Stimulated activated CD8-positive, alpha-beta memory T cell treated with anti-CD3 and anti-CD28 coated beads, Interleukin-12 subunit alpha, Interleukin-12 subunit beta, amount 100 ng/mL, for 24 hours (primary cell): ENCODE data around the gene RAPH1.
"Not testable (repeated sequence)": the region's sequence is repeated elsewhere in the genome, so short reads cannot be mapped to it uniquely, and the experiment has no call there.

ENCODE experiments used
- DNase-seq: peaks from one replicate; pipeline ENCODE4 v3.0.0-alpha.2; 2020; ENCODE audit errors: extremely low read depth

The RAPH1 gene

DNA sequence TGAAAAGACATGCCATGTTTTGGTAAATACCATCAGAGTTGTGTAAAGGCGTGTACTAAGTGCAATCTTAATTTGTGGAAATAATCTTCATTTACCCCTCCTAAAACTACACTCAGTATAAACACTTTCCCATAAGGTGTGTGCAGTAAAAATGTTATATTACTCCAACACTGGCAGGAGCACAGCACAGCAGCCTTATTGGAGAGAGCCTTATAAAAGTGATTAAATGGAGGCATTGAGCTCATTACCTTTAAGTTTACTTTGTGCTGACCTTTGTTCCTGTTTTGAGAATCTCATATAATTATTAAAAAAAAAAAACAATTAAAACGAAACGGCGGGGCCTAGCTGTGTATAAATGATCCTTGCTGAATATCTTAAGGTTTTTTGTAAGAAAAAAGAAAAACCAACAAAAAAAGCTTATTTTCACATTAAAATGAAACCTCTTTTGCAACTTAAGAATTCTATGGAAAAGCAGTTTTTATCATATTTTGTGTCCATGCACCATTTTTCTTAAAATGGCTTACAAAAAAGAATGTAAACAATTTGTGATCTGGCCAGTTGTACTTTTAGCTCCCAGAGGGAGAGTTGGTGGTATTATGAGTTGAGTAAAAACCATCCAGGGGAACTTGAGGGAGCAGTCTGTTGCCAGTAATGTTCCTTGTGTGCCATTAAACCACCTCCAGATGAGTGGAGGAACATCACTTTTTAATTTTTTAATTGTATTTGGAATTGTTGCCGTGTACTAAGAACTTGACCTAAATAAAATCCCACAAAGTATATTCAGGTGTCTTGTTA, 103.5 kb downstream of the RAPH1 start:
- DNase-seq, result no peak

DNA sequence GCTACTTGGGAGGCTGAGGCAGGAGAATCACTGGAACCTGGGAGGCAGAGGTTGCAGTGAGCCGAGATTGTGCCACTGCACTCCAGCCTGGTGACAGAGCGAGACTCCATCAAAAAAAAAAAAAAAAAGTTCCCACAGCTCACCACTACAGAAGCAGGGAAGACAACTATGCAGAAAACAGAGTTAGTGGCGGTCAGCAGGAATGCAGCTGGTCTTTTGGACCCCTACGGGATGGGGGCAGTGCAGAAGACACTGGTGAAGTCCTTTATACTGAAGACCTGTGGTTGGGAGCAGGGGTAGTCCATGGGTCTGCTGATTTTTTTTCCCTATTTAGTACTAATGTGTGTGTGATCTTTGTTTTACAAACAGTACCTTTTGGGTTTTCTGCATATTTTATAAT, 105.5 kb downstream of the RAPH1 start:
- DNase-seq, result not testable (repeated sequence)

DNA sequence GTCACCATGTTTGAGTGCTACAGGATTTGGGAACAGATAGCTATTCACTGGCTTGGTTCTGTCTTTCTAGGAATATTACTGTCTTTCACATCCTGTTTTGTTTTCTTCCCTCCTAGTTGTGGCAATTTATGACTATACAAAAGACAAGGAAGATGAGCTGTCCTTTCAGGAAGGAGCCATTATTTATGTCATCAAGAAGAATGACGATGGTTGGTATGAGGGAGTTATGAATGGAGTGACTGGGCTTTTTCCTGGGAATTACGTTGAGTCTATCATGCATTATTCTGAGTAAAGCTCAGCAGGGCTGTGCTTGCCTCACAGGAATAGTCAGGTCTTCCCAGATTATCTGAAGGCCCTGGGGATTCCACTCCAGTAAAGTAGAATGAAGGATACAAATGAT, 108.0 kb downstream of the RAPH1 start:
- DNase-seq, result no peak

DNA sequence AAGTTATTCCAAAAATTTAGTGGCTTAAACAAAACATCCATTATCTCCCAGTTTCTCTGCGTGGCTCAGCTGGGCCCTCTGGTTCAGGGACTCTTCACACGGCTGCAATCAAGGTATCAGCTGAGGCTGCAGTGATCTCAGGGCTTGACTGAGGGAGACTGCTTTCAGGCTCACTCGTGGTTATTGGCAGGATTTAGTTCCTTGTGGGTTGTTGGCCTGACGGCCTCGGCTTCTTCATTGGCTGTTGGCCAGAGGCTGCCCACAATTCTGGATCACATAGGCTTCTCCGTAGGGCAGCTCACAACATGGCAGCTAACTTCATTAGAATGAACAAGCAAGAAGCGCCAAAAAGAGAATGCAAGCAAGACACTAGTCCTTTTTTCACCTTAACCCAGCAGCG, 116.8 kb downstream of the RAPH1 start:
- no peak for DNase-seq

DNA sequence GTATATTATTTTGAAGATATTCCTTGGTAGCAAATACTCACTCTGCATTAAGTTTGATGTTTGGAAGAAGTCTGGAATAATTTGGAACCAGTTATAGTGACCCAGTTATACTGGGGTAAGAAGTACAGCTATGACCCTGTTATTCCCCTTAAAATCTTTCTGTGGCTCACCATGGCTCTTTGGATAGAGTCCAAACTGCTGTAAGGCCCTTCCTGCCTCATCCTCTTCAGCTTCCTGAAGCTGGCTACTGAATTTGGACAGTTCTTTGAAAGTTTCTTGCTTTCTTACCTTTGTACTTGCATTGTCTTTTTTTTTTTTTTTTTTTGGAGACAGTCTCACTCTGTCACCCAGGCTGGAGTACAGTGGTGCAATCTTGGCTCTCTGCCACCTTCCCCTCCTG, 121.3 kb downstream of the RAPH1 start:
- DNase-seq, result no peak

DNA sequence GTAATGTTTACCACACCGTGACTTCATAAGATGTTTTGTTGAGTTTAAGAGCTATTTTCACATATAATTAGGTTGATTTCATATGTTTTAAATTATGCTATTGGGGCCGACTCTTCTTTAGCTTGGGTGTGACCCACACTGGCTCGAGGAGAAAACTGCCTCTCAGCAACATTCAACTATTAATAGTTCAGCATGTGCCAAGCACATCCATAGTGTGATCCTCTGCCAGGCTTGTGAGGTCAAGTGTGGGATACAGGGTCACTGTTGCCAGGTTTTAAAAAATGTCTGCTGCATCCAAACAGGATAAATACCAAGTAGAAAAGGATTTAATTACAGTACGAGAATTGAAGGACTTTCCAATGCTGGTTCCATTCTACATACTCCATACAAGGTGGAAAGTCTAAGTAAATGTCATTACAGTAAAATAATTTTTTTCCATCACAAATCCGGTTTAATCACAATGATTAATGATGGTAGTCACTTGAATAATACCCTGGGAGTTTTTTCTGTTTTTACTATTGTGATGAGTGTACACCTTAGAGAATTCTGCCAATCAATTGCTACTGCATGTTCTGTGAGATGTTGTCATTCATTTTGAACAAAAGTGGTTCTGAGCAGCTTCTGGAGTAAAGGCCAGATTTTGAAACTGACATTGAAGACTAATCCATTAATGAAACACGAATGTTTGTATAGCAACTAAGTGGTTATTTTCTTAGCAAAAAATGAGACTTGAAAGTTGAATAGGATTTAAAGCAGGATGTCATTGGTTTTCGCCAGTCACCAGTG, 122.4 kb downstream of the RAPH1 start:
- DNase-seq, result no peak

DNA sequence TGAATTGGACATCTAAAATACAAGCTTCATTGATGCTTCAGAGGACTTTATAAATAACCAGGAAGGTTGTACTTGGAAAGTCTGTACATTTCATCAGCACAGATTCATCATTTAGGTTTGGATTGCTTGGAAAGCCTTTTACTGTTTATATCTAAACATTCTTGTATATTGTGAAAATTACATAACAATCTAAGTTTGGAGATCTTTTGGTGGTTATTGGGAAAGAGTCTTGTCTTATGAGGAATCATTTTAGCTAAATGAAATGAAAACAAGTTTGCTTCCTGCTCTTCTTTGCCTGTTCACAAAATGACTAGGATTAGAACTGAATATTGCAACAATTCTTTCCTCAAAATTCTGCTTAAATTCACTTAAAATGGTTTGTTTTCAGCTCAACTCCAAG, 127.6 kb downstream of the RAPH1 start:
- no peak for DNase-seq

DNA sequence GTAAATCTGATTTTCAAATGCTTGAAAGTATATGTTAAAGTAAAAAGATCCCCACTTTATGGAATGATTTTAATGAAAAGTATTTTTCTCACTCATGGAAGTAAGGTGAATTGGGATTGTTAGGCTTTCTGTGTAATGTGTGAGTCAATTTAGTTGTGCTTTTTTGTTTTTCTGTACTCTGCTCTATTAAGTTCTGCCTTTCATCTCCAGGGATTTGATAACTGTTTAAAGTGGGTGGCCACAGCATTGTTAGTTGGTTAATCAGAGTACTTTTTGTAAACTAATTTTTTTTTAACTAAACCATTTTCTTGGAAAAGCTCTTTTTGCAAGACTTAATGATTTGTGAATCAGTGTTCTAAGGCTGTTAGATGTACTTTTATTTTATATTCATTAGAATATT, 130.1 kb downstream of the RAPH1 start:
- DNase-seq, result no peak

DNA sequence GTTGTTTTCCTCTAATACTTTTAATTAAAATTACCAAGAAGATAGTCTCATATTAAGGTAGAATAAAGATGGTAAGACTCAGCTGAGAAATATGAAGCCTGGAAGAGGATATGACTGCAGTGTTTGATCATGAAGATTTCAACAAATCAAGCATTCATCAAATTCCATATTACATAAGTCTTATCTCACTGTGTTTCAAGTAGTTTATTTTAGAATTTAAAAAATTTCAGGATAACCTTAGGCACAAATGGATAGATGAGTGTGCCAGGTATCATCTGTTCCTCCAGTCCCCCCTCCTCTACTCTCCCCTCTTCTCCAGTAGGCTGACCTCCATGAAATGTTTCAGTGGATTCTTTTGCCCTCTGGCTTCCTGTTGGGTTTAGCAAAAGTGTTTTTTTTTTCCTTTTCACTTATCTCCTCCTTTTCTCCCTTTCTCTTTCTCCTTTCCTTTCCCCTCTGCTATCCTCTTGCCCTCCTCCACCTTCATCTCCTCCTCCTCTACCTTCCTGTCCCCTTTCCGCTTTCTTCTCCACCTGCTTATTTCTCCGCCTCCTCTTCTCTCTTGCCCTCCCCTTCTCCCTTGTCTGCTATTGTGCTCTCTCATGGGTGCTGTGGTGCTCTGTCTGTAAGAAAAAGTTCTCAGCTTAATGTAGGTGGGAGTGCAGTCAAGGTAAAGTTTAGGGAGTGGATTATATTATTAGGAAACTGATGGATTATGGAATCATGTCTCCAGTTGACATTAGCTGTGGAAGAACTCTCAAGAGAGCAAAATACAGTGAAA, 134.1 kb downstream of the RAPH1 start:
- no peak for DNase-seq

DNA sequence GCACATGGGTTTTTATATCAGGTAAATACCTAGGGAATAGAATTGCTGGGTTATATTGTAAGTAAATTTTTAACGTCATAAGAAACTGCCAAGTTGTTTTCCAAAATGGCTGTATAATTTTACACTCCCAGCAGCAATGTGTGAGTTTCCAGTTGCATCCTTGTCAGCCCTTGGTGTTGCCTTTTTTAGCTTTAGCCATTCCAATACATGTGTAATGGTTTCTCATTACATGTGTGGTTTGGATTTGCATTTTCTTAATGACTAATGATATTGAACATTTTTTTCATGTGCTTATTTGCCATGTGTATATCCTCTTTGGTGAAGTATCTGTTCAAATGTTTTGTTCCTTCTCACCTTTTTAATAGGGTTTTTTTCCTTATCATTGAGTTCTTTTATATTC, 136.1 kb downstream of the RAPH1 start:
- DNase-seq, result no peak

DNA sequence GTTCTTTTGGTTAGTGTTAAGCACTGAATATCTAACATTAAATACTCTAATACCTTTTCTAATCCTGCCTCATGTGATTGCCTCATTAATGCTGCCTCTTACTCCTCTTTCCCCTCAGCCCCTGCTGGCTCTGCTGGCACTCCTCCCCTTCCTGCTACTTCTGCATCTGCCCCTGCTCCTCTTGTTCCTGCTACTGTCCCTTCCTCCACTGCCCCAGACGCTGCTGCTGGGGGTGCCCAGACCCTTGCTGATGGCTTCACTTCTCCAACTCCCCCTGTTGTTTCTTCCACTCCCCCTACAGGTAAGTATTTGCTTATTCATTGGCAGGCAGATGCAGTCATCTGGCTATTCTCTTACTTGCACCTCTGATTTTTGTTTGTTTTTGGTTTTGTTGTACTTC, 138.4 kb downstream of the RAPH1 start:
- DNase-seq, result no peak

DNA sequence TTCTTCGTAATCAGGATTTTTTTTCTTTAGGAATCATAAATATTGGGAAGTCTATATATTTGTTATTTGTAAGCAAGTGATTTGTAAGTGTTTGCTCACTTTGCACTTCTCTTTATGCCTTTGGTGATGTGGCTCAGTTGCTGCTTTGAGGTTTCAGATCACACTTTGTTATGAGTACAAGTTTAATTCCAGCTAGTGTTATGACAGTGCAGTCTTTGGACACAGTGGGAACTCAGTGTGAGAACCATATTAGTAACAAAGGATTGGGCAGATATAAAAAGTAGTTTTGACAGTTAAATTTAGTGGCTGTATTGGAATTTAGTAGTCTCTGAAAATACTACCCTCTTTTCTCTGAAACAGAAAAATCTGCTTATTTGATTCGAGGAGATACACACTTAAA, 139.2 kb downstream of the RAPH1 start:
- no peak for DNase-seq

DNA sequence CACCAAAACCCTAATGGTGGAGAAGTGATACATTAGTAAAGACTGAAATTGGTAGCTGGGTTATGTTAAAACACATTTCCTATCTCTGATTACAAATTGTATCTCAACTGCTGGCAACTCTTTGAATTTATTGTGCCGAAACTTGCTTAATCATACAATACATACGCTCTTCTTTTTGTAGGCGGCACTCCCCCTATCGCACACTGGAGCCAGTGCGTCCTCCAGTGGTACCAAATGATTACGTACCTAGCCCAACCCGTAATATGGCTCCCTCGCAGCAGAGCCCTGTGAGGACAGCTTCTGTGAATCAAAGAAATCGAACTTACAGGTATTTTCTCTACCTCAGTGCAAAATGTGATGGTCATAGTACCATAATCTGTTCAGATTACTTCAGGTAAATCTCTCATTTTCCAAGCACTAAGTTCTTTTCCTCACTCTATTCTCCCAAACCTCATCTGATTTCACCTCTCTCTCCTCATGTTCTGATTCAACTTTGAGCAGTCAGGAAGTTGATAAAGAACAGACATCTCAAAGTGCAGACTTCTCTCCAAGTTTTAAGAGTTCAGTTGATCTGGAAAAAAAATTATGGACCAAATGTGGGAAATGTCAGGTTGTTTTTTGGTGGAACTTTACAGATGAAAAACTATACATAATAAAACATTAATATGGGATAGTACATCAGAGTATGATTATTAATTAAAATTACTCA, 140.4 kb downstream of the RAPH1 start:
- DNase-seq, result no peak

DNA sequence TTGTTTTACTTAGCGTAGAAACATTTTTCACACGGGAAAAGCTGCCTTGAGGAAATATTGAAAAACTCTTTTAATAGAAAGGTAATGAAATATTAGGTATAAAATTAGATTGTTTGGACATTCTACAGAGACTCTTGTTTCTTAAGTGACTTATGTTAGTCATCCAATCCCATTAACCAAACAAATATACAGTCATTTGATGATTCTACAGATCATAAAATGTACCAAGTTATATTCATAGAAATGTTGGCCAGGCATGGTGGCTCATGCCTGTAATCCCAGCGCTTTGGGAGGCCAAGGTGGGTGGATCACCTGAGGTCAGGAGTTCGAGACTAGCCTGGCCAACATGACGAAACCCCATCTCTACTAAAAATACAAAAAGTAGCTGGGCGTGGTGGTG, 146.9 kb downstream of the RAPH1 start:
- DNase-seq, result not testable (repeated sequence)

DNA sequence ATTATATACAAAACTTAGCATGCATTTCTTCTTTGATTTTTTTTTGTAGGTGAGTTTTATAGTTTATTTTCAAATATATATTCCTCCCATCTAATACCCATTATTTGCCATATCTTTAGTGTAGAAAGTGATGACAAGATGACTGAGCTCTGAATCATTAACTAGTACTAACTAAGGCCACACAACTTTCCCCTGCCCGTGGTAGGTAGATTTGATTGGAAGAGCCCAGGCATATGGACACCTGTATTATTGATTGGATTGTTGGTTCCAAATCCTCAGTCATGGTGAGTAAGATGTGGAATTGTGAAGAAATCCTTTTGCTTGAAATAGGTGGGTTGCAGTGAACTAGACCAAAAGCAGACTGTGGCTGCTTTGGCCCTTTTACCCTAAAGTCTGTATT, 152.1 kb downstream of the RAPH1 start:
- no peak for DNase-seq

DNA sequence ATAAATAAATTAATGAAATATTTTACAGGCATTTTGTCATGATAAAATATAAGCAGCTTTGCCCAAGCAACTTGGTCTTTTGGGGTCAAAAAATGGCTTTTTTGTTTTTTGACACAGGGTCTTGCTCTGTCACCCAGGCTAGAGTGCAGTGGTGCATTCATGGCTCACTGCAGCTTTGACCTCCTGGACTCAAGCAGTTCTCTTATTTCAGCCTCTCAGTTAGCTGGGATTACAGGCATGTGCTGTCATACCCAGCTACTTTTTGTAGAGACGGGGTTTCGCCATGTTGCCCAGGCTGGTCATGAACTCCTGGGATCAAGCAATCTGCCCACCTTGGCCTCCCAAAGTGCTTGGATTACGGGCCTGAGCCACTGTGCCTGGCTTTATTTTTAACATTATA, 155.9 kb downstream of the RAPH1 start:
- no peak for DNase-seq

DNA sequence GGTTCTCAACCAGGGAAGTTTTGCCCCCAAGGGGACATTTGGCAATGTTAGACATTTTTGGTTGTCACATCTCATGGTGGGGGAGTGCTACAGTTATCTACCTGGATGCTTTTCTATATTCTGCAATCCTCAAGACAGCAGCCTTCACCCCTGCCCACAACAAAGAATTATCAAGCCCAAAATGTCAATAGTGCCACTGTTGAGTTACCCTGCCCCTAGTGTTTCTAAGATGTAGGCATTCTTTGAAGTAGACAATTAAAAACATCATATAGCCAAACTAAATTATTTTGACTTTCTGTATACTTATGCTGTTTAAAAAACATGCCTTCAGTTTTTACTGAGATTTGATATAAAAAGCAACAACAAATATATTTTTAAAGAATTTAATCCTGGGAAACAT, 158.9 kb downstream of the RAPH1 start:
- DNase-seq, result no peak

DNA sequence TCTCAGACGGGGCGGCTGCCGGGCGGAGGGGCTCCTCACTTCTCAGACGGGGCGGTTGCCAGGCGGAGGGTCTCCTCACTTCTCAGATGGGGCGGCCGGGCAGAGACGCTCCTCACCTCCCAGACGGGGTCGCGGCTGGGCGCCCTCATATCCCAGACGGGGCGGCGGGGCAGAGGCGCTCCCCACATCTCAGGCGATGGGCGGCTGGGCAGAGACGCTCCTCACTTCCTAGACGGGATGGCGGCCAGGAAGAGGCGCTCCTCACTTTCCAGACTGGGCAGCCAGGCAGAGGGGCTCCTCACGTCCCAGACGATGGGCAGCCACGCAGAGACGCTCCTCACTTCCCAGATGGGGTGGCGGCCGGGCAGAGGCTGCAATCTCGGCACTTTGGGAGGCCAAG, 162.4 kb downstream of the RAPH1 start:
- not testable (repeated sequence) for DNase-seq

DNA sequence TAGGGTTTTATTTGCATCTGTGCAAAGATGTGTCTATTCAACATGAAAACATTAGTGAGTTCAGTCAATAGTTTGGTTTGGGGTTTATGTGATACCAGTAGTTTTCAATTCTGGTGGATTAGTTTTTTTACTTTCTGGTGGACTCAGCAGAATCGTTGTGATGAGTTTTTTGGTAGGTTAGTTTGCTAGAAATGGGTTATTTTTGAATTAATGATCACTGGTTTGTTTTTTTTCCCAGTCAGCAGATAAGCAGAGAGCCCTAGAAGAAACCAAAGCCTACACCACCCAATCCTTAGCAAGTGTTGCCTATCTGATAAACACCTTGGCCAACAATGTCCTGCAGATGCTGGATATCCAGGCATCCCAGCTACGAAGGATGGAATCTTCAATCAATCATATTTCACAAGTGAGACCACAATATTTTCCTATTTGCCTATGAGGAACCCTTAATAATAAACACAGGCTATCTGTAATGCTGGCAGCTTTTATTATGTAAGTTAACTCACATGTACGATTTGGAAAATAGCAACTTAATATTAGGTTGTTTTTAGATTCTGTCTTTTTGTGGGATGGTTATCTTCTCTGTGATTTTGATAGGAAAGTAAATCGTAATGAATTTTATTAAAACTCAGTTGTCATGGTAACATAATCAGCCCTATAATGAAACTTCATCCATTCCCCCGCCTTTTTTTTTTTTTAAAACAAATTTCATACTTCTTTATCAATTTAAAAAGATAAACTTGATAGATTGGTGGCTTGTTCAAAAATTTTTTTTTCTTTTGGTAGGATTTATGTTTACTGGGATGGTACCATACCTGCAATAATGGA, 168.2 kb downstream of the RAPH1 start:
- DNase-seq, result no peak

DNA sequence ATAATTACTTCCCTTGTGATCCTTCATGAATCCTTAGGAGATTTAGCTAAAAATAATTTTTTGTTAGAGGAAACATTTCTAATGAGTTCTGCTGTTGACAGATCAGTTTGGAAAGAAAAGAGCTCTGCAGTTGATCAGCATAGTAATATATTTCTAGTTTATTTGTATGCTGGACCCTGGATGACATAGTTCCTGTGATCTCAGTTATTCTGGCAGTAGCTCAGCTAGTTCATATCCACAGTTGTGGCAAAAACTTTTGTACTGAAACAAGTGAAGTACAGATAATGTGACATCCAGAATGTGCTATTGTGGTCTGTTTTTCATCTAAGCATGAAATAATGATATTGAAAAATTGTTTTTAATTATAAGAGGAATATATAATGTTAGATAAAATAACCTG, 173.2 kb downstream of the RAPH1 start:
- DNase-seq, result no peak

DNA sequence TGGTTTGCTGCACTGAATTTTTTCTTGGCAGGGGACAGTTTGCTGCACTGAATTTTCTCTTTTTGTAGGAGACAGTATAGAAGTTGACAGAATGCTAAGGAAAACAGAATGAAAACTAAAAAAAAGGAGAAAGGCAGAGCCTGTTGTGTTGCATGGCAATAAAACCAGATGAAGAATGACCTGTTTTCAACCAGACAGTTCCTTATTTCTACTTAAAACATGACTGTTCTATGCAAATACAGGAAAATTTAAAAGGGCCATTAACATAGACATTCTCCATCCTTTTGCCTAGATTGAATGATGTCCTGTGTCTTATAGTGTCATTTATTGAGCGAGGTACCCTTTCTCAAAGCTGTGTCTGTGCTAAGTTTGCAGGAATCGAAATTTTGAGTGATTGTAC, 173.6 kb downstream of the RAPH1 start:
- no peak for DNase-seq
